Glutamatergic neuron (in vitro differentiated cells): ENCODE data around the gene LMAN1. TPM values are rescaled to one million over a fixed set of nuclear protein-coding genes. Genes with fewer than 3 reads are reported as not detected.

Experiments
- DNase-seq: peaks from one replicate; pipeline ENCODE4 v3.0.0; 2022
- H3K27ac Mint-ChIP-seq: one replicate; pipeline ENCODE4 v1.8.0; 2020; ENCODE audit warnings: mild to moderate bottlenecking, mixed read lengths, inconsistent platforms; ENCODE audit not compliant: unreplicated experiment
- H3K27me3 Mint-ChIP-seq: one replicate; pipeline ENCODE4 v1.8.0; 2020; ENCODE audit warnings: mild to moderate bottlenecking, moderate library complexity, mixed read lengths, inconsistent platforms; ENCODE audit not compliant: unreplicated experiment
- H3K36me3 Mint-ChIP-seq: one replicate; pipeline ENCODE4 v1.8.0; 2020; ENCODE audit warnings: mild to moderate bottlenecking, mixed read lengths, inconsistent platforms; ENCODE audit not compliant: unreplicated experiment
- H3K4me1 Mint-ChIP-seq: one replicate; pipeline ENCODE4 v1.8.0; 2020; ENCODE audit warnings: mild to moderate bottlenecking, low read depth, mixed read lengths, inconsistent platforms; ENCODE audit not compliant: unreplicated experiment
- H3K4me3 Mint-ChIP-seq: one replicate; pipeline ENCODE4 v1.8.0; 2020; ENCODE audit warnings: mild to moderate bottlenecking, mixed read lengths, inconsistent platforms; ENCODE audit not compliant: unreplicated experiment
- H3K9me3 Mint-ChIP-seq: one replicate; pipeline ENCODE4 v1.8.0; 2020; ENCODE audit warnings: mild to moderate bottlenecking, moderate library complexity, mixed read lengths, inconsistent platforms; ENCODE audit not compliant: unreplicated experiment
- CTCF ChIP-seq: fragments of 200-600 bp; sonication (generic); IDR thresholded peaks from one replicate; pipeline ENCODE4 v1.5.0; 2021; ENCODE audit not compliant: partially characterized antibody, unreplicated experiment
- total RNA-seq: library from RNA; stranded (reverse); fragmentation: NEBNext Ultra II Directional; extraction: Animal tissue kit (Norgen Biotek cat#: 25700); gene quantifications from one replicate; pipeline ENCODE4 v1.2.1, GENCODE V29; 2021; ENCODE audit not compliant: unreplicated experiment

Gene LMAN1
- total RNA-seq, 1 donor from 2014 or later, result 52.3 TPM

GRCh38 chr18:59343926-59344325, 15.1 kb downstream of the LMAN1 start:
- DNase-seq, result no peak
- H3K27me3 Mint-ChIP-seq, result no peaks in the 10 kb centered on the region
- no peaks in the 10 kb centered on the region for H3K9me3 Mint-ChIP-seq
- H3K4me1 Mint-ChIP-seq, result no peaks in the 10 kb centered on the region
- TF ChIP-seq CTCF, result no peak
- peaks cover 5% of the 10 kb centered on the region for H3K36me3 Mint-ChIP-seq
- no peak overlapping the region for H3K4me3 Mint-ChIP-seq
- H3K27ac Mint-ChIP-seq, result no peak overlapping the region

GRCh38 chr18:59340817-59341216, 18.2 kb downstream of the LMAN1 start:
- Mint-ChIP-seq H3K27ac (no peak overlapping the region), H3K27me3 (no peaks in the 10 kb centered on the region), H3K4me1 (no peaks in the 10 kb centered on the region), H3K9me3 (peaks cover 1% of the 10 kb centered on the region), H3K4me3 (no peak overlapping the region), H3K36me3 (peaks cover 8% of the 10 kb centered on the region)
- no peak for TF ChIP-seq CTCF
- DNase-seq, result no peak

- peaks cover 1% of the 10 kb centered on the region for H3K9me3 Mint-ChIP-seq
- H3K36me3 Mint-ChIP-seq, result peaks cover 8% of the 10 kb centered on the region
- no peaks in the 10 kb centered on the region for H3K4me1 Mint-ChIP-seq
- H3K4me3 Mint-ChIP-seq, result no peak overlapping the region
- no peak overlapping the region for H3K27ac Mint-ChIP-seq
- no peak for DNase-seq
- no peaks in the 10 kb centered on the region for H3K27me3 Mint-ChIP-seq
- no peak for TF ChIP-seq CTCF
These were observed 18.8 kb downstream of the LMAN1 start for GRCh38 chr18:59340312-59340711.

GRCh38 chr18:59332986-59333385, 26.1 kb downstream of the LMAN1 start:
- no peaks in the 10 kb centered on the region for H3K27me3 Mint-ChIP-seq
- no peak overlapping the region for H3K27ac Mint-ChIP-seq
- TF ChIP-seq CTCF, result no peak
- no peak overlapping the region for H3K4me3 Mint-ChIP-seq
- peaks cover 1% of the 10 kb centered on the region for H3K9me3 Mint-ChIP-seq
- no peak for DNase-seq
- H3K36me3 Mint-ChIP-seq, result no peaks in the 10 kb centered on the region
- no peaks in the 10 kb centered on the region for H3K4me1 Mint-ChIP-seq

- Mint-ChIP-seq H3K9me3 (no peaks in the 10 kb centered on the region), H3K27me3 (no peaks in the 10 kb centered on the region), H3K27ac (no peak overlapping the region), H3K4me3 (no peak overlapping the region), H3K4me1 (no peaks in the 10 kb centered on the region), H3K36me3 (no peaks in the 10 kb centered on the region)
- no peak for DNase-seq
- TF ChIP-seq CTCF, result no peak
These were observed 30.4 kb downstream of the LMAN1 start for GRCh38 chr18:59328683-59329082.
